Endothelial cell of umbilical vein (primary cell): ENCODE results near the gene GPR150. TPM values are rescaled to one million over a fixed set of nuclear protein-coding genes. Genes with fewer than 3 reads are reported as not detected.
"Not testable (repeated sequence)": the region's sequence is repeated elsewhere in the genome, so short reads cannot be mapped to it uniquely, and the experiment has no call there.

ENCODE experiments used
- BruUV-seq: library from RNA; stranded (reverse); fragments of 400-500 nt; replicated peaks from 2 replicates; lab custom pipeline; 2021; lab: Mats Ljungman, UMichigan
- CTCF ChIA-PET: fragments of 300-600, 350-600 bp; sonication (Branson Sonifier 250); formaldehyde crosslinking; loops from one replicate; lab custom pipeline; 2021; ENCODE audit warnings: antibody characterized with exemption, inconsistent platforms; lab: Charles Lee
- POLR2A ChIA-PET: fragments of 300-600, 350-600 bp; sonication (Branson Sonifier 250); formaldehyde crosslinking; loops from one replicate; lab custom pipeline; 2021; ENCODE audit warnings: antibody characterized with exemption, inconsistent platforms; lab: Charles Lee
- DNase-seq: peaks from one replicate; pipeline ENCODE4 v3.0.0-alpha.2; 2011; ENCODE audit warnings: low read depth, low spot score
- FAIRE-seq: peaks from 2 replicates; lab custom pipeline; 2011; peaks lifted over from hg19 to GRCh38; lab: Jason Lieb, UNC
- H2AFZ ChIP-seq: 2 replicates; pipeline ENCODE4 v1.6.0; 2012; ENCODE audit warnings: low read depth, low read length, control low read depth, inconsistent platforms
- H3K27ac ChIP-seq: 2 replicates; pipeline ENCODE4 v1.5.1; 2011; ENCODE audit warnings: low read depth, mild to moderate bottlenecking, control low read depth, low read length, moderate library complexity; ENCODE audit not compliant: insufficient read depth
- H3K27me3 ChIP-seq, 2 experiments: 2 replicates each; pipeline versions ENCODE4 v1.6.0 to v1.6.1; 2011; ENCODE audit warnings: low read length in 2 of 2, mixed read lengths in 1 of 2; ENCODE audit not compliant: control insufficient read depth in 2 of 2, insufficient read depth in 2 of 2
- H3K36me3 ChIP-seq, 2 experiments: 2 replicates in 1 of 2; 3 replicates in 1 of 2; pipeline ENCODE4 v1.5.1; 2011; ENCODE audit warnings: low read length in 2 of 2, mild to moderate bottlenecking in 1 of 2, moderate library complexity in 1 of 2; ENCODE audit not compliant: control insufficient read depth in 2 of 2, insufficient read depth in 2 of 2; ENCODE audit errors: extremely low read depth in 1 of 2
- H3K4me1 ChIP-seq: 3 replicates; pipeline ENCODE4 v1.5.1; 2011; ENCODE audit warnings: mild to moderate bottlenecking, low read length; ENCODE audit not compliant: control insufficient read depth, insufficient read depth; ENCODE audit errors: extremely low read depth
- H3K4me2 ChIP-seq: 2 replicates; pipeline ENCODE4 v1.6.1; 2011; ENCODE audit warnings: low read length, control low read depth, mixed read lengths; ENCODE audit not compliant: insufficient read depth
- H3K4me3 ChIP-seq, 3 experiments: fragments of 200-600 bp in 1 of 3; sonication (generic), shearing (Covaris generic) in 1 of 3; replicated peaks in 1 of 3; 2 replicates each; pipeline ENCODE4 v1.5.1; 2011 to 2016; ENCODE audit warnings: control low read depth in 3 of 3, low read length in 3 of 3, mild to moderate bottlenecking in 2 of 3, inconsistent platforms in 1 of 3, low read depth in 1 of 3, moderate library complexity in 1 of 3; ENCODE audit not compliant: insufficient read depth in 1 of 3
- H3K79me2 ChIP-seq: 2 replicates; pipeline ENCODE4 v1.6.0; 2012; ENCODE audit warnings: low read length, inconsistent platforms; ENCODE audit not compliant: control insufficient read depth, insufficient read depth
- H3K9ac ChIP-seq: replicated peaks from 2 replicates; pipeline ENCODE3; 2011; ENCODE audit warnings: low read length, control low read depth; ENCODE audit not compliant: insufficient read depth; ENCODE audit errors: extremely low read depth
- H3K9me1 ChIP-seq: replicated peaks from 3 replicates; pipeline ENCODE4 v1.6.0; 2011; ENCODE audit warnings: mild to moderate bottlenecking, low read length; ENCODE audit not compliant: control insufficient read depth, insufficient read depth; ENCODE audit errors: extremely low read depth
- H3K9me3 ChIP-seq: replicated peaks from 2 replicates; pipeline ENCODE4 v1.5.1; 2012; ENCODE audit warnings: low read length, inconsistent platforms; ENCODE audit not compliant: control insufficient read depth, insufficient read depth
- H4K20me1 ChIP-seq: replicated peaks from 2 replicates; pipeline ENCODE3; 2011; ENCODE audit warnings: mild to moderate bottlenecking, low read length; ENCODE audit not compliant: control insufficient read depth, insufficient read depth; ENCODE audit errors: extremely low read depth
- EZH2 ChIP-seq: IDR thresholded peaks from 2 replicates; pipeline ENCODE4 v1.6.1; 2012; ENCODE audit warnings: borderline replicate concordance, low read depth, mild to moderate bottlenecking, moderate library complexity, low read length, inconsistent platforms; ENCODE audit not compliant: severe bottlenecking
- FOS ChIP-seq: IDR thresholded peaks from 2 replicates; pipeline ENCODE4 v1.6.1; 2011; ENCODE audit warnings: mild to moderate bottlenecking, low read length, moderate library complexity, borderline replicate concordance; ENCODE audit not compliant: insufficient read depth
- JUN ChIP-seq: IDR thresholded peaks from 2 replicates; pipeline ENCODE4 v1.6.1; 2011; ENCODE audit warnings: borderline replicate concordance, low read depth; ENCODE audit not compliant: insufficient read length, insufficient read depth
- dilution Hi-C: fragments of 300-500 bp; cut with MboI; formaldehyde crosslinking; loops from one replicate; pipeline ENCODE4 v1.15.0; 2019; ENCODE audit warnings: low sequenced_read_pairs; ENCODE audit not compliant: extremely low pct_ligation_motif_present
- intact Hi-C: fragments of 100-400 bp; cut with micrococcal nuclease; formaldehyde crosslinking; loops from one replicate; pipeline ENCODE4 v1.10.0; 2022
- polyA plus RNA-seq, 4 experiments: library from polyadenylated mRNA; depleted of rRNA in 3 of 4; stranded (reverse) in 3 of 4; unstranded in 1 of 4; fragments of >200 nt; gene quantifications; 2 replicates each; pipeline versions ENCODE4 v1.2.1 to v1.2.3, GENCODE V29; 2011 to 2012; ENCODE audit warnings: missing spikeins in 1 of 4
- total RNA-seq: library from RNA; stranded (reverse); gene quantifications from 2 replicates; pipeline ENCODE4 v1.2.3, GENCODE V29; 2021

Gene GPR150
- total and polyA plus RNA-seq, 2 donors (not counting 3 experiments of a cell fraction or from before 2014, with no cell fraction given), result 0.28 to 0.31 TPM

DNA sequence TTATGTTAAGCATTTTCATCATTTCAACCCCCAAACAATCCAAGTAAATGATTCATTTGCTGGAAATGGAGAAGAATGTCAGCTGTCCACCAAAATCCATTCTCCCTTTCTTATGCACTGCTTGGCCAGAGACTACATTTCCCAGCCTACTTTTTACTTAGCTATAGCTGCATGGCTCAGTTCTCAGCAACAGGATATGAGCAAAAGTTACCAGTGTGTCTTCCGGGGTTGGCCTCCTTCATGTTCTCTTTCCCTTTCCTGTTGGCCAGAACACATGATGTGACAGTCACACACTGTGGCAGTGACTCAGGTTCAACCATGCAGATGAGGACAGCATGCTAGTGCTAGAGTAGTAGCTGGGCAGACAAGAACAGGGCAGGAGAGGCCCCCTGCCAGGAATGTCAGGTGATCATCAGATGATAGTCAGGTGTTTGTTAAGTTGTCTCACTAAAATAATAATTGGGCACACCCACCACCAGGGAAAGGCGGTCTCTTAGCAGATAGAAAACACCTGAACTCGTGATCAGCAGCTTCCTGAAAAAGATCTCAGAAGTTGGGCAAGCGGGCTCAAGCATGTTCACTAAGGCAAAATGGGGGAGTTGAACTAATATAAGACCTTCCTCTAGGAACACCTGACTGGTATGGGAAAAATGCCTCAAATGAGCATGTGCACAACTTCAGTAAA, 12.2 kb downstream of the GPR150 start:
- FAIRE-seq (peak; percentile 88), DNase-seq (peak; percentile 68)
- Histone ChIP-seq H3K9ac (no peak overlapping the region), H4K20me1 (no peaks in the 10 kb centered on the region), H3K4me1 (peaks cover 9% of the 10 kb centered on the region), H3K9me3 (no peaks in the 10 kb centered on the region), H3K79me2 (no peaks in the 10 kb centered on the region), H3K4me3 (no peak overlapping the region), H2AFZ (peak overlapping the region; percentile 55), H3K36me3 (no peaks in the 10 kb centered on the region), H3K9me1 (no peaks in the 10 kb centered on the region), H3K27ac (peak overlapping the region; percentile 44), H3K27me3 (no peaks in the 10 kb centered on the region), H3K4me2 (no peak overlapping the region)
- ChIA-PET CTCF (interaction anchor here (0.8 to 2.8 kb wide), 7 partner anchors 10 to 217 kb away, joined by 3 to 17 read pairs (median 5); partner anchors contain the start of genes ARSK, RFESD and SKIC3), POLR2A (no interaction called here)
- TSS peak; percentile 94 for BruUV-seq
- TF ChIP-seq FOS, result peak; percentile 58
- TF ChIP-seq EZH2, result no peak
- peak; percentile 35 for TF ChIP-seq JUN
- dilution Hi-C loops, result loop anchor here (25.0 kb wide), 1 partner anchor 205 kb away; no protein-coding TSS in a partner anchor
- intact Hi-C loops, result loop anchor here (1.0 kb wide), 1 partner anchor 10 kb away; no protein-coding TSS in a partner anchor

DNA sequence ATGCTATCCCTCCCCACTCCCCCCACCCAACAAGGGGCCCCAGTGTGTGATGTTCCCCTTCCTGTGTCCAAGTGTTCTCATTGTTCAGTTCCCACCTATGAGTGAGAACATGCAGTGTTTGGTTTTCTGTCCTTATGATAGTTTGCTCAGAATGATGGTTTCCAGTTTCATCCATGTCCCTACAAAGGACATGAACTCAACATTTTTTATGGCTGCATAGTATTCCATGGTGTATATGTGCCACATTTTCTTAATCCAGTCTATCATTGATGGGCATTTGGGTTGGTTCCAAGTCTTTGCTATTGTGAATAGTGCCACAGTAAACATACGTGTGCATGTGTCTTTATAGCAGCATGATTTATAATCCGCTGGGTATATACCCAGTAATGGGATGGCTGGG, 13.1 kb downstream of the GPR150 start:
- H3K9me3 ChIP-seq, H3K4me2 ChIP-seq, H3K4me1 ChIP-seq, H3K9me1 ChIP-seq, H3K36me3 ChIP-seq, FAIRE-seq, H3K79me2 ChIP-seq, BruUV-seq, DNase-seq, H3K27ac ChIP-seq, H3K9ac ChIP-seq, H2AFZ ChIP-seq, POLR2A ChIA-PET, intact Hi-C loops, H4K20me1 ChIP-seq, H3K27me3 ChIP-seq, H3K4me3 ChIP-seq: not testable (repeated sequence)
- dilution Hi-C loops, result loop anchor here (25.0 kb wide), 1 partner anchor 204 kb away; no protein-coding TSS in a partner anchor
- CTCF ChIA-PET, result interaction anchor here (2.8 kb wide), 1 partner anchor 10 kb away, joined by 17 read pairs; no protein-coding TSS in a partner anchor
